RWPE2 (cell line): ENCODE results near the gene SEC23B.
A peak's percentile ranks its signal among the peaks of the same experiment; 100 is the strongest.

ENCODE experiments used
- ATAC-seq: fragments of 200-7000 bp; cut with Tn5 transposase; 3 replicates; pipeline ENCODE4 v1.9.1; 2021; ENCODE audit warnings: low read depth
- DNase-seq: peaks from one replicate; pipeline ENCODE4 v3.0.0-alpha.2; 2020; ENCODE audit warnings: low spot score
- H3K27ac ChIP-seq: fragments of 450-650 bp; 2 replicates; pipeline ENCODE4 v1.5.1; 2017; ENCODE audit warnings: mild to moderate bottlenecking; ENCODE audit not compliant: poor library complexity, severe bottlenecking
- H3K27me3 ChIP-seq: fragments of 250-450 bp; sonication (Bioruptor Pico); 2 replicates; pipeline ENCODE4 v1.5.1; 2021; ENCODE audit warnings: mild to moderate bottlenecking, moderate library complexity; ENCODE audit not compliant: insufficient read depth, poor library complexity, severe bottlenecking
- H3K36me3 ChIP-seq: fragments of 250-450 bp; sonication (Bioruptor Pico); 2 replicates; pipeline ENCODE4 v1.5.1; 2020; ENCODE audit warnings: low read depth, mild to moderate bottlenecking, moderate library complexity
- H3K4me1 ChIP-seq: fragments of 250-450 bp; sonication (Bioruptor Pico); 2 replicates; pipeline ENCODE4 v1.5.1; 2021; ENCODE audit warnings: mild to moderate bottlenecking, moderate library complexity; ENCODE audit not compliant: insufficient read depth, poor library complexity, severe bottlenecking
- H3K4me3 ChIP-seq: fragments of 250-450 bp; sonication (Bioruptor Pico); 2 replicates; pipeline ENCODE4 v1.5.1; 2021; ENCODE audit warnings: mild to moderate bottlenecking, moderate library complexity; ENCODE audit not compliant: severe bottlenecking
- H3K9me3 ChIP-seq: fragments of 250-450 bp; sonication (Bioruptor Pico); 2 replicates; pipeline ENCODE4 v1.5.1; 2021; ENCODE audit warnings: mild to moderate bottlenecking, moderate library complexity; ENCODE audit not compliant: severe bottlenecking
- CTCF ChIP-seq: fragments of 450-650 bp; IDR thresholded peaks from one replicate; pipeline ENCODE4 v1.5.1; 2017; ENCODE audit warnings: mild to moderate bottlenecking, moderate library complexity; ENCODE audit not compliant: poor library complexity, severe bottlenecking

Gene SEC23B

GRCh38 chr20:18507218-18508191, at the start of gene SEC23B:
TSS of gene SEC23B (plus strand) at chr20:18507940. CDS start at chr20:18510836, 2,896 bp downstream.
- peaks cover 16% of the 10 kb centered on the region for H3K4me1 ChIP-seq
- H3K9me3 ChIP-seq = no peaks in the 10 kb centered on the region
- peaks cover 38% of the 10 kb centered on the region for H3K36me3 ChIP-seq
- H3K27me3 ChIP-seq = no peaks in the 10 kb centered on the region
- no peak for TF ChIP-seq CTCF
- H3K27ac ChIP-seq = peak within 1 kb of the TSS; percentile 68
- H3K4me3 ChIP-seq = peak within 1 kb of the TSS; percentile 75
- ATAC-seq (peak; percentile 98), DNase-seq (peak; percentile 97)

- Histone ChIP-seq H3K27ac (no peak overlapping the region), H3K27me3 (no peaks in the 10 kb centered on the region), H3K4me3 (no peak overlapping the region), H3K9me3 (no peaks in the 10 kb centered on the region), H3K36me3 (peaks cover 15% of the 10 kb centered on the region), H3K4me1 (peaks cover 15% of the 10 kb centered on the region)
- no peak for TF ChIP-seq CTCF
- ATAC-seq (no peak), DNase-seq (no peak)
Measured at GRCh38 chr20:18465536-18466200, 42.1 kb upstream of the SEC23B start.

GRCh38 chr20:18466574-18466893, 41.2 kb upstream of the SEC23B start:
- no peaks in the 10 kb centered on the region for H3K9me3 ChIP-seq
- H3K36me3 ChIP-seq = peaks cover 15% of the 10 kb centered on the region
- no peaks in the 10 kb centered on the region for H3K27me3 ChIP-seq
- DNase-seq (no peak), ATAC-seq (peak; percentile 61)
- H3K4me3 ChIP-seq = peak overlapping the region; percentile 57
- H3K27ac ChIP-seq = peak overlapping the region; percentile 49
- H3K4me1 ChIP-seq = peaks cover 15% of the 10 kb centered on the region
- no peak for TF ChIP-seq CTCF

DNA sequence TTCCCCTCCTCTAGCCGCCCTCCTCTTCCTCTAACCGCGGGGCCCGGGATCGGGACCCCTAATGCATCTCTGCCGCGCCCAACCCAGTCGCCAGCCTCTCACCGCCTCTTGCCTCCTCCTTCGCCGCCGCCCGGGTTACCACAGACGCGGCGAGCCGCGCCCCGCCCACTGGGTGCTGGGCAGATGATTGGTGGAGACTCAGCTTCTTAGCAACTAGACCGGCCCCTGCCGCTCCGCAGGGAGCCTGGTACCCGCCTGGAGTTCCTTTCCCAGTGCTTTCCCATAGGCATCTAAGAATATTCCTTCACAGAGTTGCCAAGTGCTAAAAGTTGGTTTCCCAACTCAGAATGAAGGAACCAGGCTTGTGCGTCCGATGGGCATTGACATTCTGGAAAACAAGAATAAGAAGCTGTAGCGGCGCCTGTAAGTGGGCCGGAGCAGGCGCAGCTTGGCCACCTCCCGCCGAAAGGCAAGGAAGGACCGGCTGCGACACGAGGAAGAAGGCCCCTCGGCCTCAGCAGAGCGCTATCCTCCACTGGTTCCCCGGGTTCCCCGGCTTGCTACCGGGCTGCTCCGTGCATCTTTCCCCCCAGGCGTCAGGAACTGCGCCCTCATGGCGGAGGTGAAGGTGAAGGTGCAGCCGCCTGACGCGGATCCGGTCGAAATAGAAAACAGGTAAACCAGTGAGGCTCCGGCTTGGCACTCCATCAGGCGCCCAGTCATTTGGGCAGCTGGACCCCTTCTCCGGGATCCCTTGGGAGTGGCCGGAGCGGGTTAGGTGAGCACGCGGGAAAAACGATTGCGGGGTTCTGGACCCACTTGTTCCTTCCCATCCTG, 40.6 kb upstream of the SEC23B start, which contains the start of the genes DZANK1 and POLR3F:
Gene DZANK1, minus strand, starts transcription at position 137 of the 837 bp plus-strand sequence. CDS start 1,672 bp downstream, outside the sequence.
Gene POLR3F, plus strand, starts transcription at position 497 of the 837 bp plus-strand sequence. Its CDS starts 117 bp downstream, at position 614.
- TF ChIP-seq CTCF = no peak
- Histone ChIP-seq H3K27me3 (no peaks in the 10 kb centered on the region), H3K36me3 (peaks cover 18% of the 10 kb centered on the region), H3K27ac (peak within 1 kb of the TSS; percentile 49), H3K4me3 (peak within 1 kb of the TSS; percentile 57), H3K4me1 (peaks cover 15% of the 10 kb centered on the region), H3K9me3 (no peaks in the 10 kb centered on the region)
- peak; percentile 96 for DNase-seq
- peak; percentile 99 for ATAC-seq
